ENCODE results near the gene PTF1A.

DNA sequence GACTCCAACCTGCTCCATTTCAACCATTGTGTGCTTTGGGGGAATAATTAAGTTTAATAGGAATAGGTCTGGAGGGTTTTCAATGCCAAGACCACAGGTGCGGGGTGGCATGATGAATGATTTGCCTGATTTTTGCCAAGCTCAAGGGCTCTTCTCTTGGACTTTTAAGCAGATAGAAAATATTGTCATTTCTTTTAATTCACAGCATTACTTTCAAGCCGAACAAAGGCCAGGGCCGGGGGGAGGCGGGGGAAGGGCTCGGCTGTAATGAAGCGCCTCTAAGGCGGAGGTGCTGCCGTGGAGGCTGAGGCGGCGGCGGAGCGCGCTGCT is 6.5 kb downstream of the PTF1A start:
- TF ChIP-seq, protein P1, sequence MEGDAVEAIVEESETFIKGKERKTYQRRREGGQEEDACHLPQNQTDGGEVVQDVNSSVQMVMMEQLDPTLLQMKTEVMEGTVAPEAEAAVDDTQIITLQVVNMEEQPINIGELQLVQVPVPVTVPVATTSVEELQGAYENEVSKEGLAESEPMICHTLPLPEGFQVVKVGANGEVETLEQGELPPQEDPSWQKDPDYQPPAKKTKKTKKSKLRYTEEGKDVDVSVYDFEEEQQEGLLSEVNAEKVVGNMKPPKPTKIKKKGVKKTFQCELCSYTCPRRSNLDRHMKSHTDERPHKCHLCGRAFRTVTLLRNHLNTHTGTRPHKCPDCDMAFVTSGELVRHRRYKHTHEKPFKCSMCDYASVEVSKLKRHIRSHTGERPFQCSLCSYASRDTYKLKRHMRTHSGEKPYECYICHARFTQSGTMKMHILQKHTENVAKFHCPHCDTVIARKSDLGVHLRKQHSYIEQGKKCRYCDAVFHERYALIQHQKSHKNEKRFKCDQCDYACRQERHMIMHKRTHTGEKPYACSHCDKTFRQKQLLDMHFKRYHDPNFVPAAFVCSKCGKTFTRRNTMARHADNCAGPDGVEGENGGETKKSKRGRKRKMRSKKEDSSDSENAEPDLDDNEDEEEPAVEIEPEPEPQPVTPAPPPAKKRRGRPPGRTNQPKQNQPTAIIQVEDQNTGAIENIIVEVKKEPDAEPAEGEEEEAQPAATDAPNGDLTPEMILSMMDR (IDR thresholded peaks at IDR 0.05) = no peak
- TF ChIP-seq POLR2AphosphoS5 (IDR thresholded peaks at IDR 0.05; ENCODE audit: low read depth, low read length) (no peak), REST (IDR thresholded peaks at IDR 0.05; ENCODE audit: insufficient read depth in 1 of 2, low read depth in 2 of 2, low read length in 1 of 2) (no peak), SIN3A (IDR thresholded peaks at IDR 0.05; ENCODE audit: borderline replicate concordance, insufficient read depth, low read depth, low read length) (no peak), TCF7L2 (IDR thresholded peaks at IDR 0.05; ENCODE audit: low read depth, low read length) (no peak)
